HCEC 1CT (cell line): Measurements from ENCODE around the gene CHAF1A.

Source experiments
- DNase-seq: peaks from one replicate; pipeline ENCODE4 v3.0.0-alpha.2; 2017

The CHAF1A gene, protein sequence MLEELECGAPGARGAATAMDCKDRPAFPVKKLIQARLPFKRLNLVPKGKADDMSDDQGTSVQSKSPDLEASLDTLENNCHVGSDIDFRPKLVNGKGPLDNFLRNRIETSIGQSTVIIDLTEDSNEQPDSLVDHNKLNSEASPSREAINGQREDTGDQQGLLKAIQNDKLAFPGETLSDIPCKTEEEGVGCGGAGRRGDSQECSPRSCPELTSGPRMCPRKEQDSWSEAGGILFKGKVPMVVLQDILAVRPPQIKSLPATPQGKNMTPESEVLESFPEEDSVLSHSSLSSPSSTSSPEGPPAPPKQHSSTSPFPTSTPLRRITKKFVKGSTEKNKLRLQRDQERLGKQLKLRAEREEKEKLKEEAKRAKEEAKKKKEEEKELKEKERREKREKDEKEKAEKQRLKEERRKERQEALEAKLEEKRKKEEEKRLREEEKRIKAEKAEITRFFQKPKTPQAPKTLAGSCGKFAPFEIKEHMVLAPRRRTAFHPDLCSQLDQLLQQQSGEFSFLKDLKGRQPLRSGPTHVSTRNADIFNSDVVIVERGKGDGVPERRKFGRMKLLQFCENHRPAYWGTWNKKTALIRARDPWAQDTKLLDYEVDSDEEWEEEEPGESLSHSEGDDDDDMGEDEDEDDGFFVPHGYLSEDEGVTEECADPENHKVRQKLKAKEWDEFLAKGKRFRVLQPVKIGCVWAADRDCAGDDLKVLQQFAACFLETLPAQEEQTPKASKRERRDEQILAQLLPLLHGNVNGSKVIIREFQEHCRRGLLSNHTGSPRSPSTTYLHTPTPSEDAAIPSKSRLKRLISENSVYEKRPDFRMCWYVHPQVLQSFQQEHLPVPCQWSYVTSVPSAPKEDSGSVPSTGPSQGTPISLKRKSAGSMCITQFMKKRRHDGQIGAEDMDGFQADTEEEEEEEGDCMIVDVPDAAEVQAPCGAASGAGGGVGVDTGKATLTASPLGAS

DNA sequence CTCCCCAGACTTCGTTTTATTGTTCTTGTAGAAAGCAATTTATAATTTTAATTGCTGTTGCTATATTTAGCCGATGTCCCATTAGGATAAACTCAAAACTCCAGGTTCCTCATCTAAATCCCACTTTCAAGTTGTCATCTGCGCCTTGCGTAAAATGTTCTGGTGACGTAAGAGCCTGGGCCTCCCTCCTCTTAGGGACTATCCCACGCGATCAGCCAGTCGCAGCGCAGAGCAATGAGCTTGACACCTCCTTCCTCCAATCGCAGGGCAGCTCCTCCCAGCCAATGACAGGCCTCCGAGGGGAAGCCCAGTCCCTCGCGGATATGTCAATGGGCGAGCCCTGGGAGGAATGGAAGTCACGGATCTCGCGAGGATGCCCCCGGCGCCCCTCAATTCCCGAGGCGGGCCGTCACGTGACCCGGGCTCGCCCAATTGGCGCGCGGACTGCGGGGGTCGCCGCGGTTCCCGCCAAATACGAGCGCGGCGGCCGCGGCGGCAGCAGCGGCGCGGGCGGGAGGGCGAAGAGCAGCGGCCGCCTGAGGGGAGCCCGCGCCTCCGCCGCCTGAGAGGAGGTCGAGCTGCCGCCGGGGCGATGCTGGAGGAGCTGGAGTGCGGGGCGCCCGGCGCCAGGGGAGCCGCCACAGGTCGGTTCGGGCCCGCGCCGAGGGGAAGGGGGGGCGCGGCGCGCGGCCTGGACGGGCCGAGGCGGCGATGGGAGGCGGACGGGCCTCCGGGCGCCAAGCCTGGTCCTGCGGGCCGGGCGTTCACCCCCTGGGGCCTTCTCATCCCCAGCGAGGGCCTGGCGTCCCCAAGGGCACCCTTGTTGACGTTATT lies at the start of gene CHAF1A:
CHAF1A (plus strand) TSS at position 470 of the 834 bp plus-strand sequence; CDS start at position 593, 123 bp downstream.
- peak; percentile 100 for DNase-seq

DNA sequence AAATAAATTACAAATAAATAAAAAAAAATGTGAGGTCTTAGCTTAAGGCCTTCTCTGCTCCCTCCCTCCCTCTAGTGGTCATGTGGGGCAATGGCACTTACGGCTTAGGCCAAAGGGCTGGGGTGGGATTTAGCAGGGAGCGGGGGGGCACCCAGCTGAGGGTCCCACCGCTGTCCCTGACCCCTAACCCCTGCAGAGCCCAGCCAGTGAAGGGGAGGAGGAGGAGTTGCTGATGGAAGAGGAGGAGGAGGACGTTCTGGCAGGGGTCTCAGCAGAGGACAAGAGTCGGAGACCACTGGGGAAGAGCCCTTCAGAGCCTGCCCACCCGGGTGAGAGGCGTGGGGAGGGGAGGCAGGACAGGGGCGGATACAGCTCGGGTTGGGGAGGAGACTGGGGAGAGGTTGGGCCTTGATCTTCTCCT lies 49.7 kb upstream of the CHAF1A start:
- DNase-seq = peak; percentile 38

DNA sequence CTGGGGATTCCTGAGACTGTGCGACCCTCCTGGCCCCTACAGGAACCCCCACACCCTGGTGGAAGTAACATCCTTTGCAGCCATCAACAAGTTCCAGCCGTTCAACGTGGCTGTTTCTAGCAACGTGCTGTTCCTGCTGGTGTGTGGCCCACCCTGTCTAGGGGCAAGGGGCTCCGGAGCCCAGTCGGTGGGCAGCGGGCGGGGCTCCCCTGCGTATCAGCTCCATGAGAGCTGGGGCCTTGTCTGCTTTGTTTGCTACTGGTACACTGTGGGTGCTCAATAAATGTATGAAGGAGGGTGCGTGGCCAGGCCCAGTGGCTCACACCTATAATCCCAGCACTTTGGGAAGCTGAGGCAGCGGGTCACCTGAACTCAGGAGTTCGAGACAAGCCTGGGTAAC lies 48.2 kb upstream of the CHAF1A start:
- no peak for DNase-seq

DNA sequence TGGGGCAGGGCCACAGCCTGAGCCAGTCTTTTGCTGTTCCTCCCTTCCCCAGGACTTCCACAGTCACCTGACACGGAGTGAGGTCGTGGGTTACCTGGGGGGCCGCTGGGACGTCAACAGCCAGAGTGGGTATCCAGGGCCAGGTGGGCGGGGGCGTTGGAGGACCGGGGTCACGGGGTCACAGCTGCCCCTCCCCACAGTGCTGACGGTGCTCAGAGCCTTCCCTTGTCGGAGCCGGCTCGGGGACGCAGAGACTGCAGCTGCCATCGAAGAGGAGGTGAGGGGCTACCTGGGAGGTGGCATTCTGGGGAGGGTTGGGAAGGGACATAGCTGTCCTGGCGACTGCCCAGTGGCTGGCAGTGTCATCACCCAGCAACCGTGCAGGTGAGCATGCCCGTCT lies 47.5 kb upstream of the CHAF1A start:
- no peak for DNase-seq

DNA sequence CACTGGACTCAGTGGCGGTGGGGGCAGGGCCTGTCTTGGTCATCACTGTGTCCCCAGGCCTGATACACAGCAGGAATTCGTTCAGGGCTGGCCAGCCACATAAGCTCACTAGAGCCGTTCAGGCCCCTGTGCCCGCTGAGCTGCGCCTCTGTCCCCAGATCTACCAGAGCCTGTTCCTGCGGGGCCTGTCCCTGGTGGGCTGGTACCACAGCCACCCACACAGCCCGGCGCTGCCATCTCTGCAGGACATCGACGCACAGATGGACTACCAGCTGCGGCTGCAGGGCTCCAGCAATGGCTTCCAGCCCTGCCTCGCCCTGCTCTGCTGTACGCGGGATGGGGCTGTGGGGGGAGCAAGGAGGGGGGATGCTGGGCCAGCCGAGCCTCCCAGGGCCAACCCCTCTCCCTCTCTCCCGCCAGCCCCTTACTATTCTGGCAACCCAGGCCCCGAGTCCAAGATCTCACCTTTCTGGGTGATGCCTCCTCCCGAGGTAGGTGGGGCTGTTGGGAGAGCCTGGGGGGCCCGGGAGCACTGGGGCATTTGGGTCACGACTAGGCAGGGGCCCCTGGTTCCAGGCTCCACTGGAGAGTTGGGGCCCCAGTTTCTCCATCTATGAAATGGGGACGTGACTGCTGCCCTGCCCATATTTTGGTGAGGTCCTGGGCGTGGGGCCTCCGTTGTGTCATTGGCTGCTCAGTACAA lies 45.2 kb upstream of the CHAF1A start:
- no peak for DNase-seq

DNA sequence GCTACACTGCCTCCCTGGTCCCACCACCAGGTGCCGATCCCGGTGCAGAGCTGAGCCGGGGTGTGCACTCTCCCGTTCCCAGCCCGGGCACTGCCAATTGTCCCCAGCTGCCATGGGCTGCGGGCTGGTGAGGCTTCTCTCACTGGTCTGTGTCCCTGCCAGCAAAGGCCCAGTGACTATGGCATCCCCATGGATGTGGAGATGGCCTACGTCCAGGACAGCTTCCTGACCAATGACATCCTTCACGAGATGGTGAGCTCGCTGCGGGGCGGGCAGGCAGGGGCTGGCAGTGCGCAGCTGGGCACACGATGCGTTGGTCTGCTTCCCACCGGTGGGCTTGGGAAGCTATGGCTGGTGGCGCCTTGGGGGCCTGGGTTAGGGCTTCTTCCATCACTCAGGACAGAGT lies 44.5 kb upstream of the CHAF1A start:
- no peak for DNase-seq

DNA sequence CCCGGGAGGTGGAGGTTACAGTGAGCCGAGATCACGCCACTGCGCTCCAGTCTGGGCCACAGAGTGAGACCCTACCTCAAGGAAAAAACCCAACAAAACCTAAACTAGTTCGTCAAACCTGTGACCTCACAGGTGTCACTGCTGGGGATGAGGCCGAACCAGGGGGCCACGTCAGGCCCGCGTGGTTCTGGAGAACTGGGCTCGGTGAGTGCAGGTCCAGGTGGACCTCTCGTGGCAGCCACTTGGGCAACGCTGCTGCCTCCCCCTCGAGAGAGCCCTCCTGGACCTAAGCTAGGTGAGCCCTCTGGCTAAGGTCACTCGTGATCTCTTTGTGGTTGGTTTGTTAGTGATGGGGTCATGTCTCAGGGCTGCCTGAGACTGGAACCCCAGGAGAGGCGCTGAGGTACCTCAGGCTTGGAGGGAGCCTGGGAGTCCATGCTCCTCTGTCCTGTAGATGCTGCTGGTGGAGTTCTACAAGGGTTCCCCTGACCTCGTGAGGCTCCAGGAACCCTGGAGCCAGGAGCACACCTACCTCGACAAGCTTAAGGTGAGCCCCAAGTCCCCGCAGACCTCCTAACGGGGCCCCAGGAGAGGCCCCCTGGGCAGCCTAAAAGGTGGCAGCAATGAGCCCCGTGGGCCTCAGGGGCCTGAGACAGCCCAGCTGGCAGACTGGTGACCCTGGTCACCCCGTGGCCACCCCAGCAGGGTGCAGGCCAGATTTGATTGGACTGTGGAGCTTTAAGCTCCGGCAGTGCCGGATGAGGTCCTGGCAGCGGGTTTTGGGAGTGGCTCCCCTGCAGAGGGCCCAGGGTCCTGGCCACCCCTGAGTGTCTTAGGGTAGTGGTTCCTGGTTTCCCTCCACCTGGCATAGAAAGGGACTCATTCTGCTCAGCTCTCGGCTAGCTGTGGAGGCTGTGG lies 43.5 kb upstream of the CHAF1A start:
- no peak for DNase-seq

DNA sequence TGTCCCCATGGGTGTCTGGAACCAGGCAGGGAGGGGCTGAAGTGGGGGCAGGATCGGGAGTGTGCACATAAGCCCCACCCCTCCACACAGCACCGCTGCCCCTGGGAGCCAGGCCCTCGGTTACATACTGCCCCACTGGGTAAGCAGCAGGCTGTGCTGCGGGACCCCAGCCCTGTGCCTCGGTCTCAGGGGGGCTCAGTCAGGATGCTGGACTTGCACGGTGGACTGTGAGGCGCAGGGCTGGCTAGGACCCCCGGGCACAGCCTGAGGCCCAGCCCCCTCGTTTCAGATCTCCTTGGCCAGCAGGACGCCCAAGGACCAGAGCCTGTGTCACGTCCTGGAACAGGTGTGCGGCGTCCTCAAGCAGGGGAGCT lies 42.8 kb upstream of the CHAF1A start:
- DNase-seq = no peak

DNA sequence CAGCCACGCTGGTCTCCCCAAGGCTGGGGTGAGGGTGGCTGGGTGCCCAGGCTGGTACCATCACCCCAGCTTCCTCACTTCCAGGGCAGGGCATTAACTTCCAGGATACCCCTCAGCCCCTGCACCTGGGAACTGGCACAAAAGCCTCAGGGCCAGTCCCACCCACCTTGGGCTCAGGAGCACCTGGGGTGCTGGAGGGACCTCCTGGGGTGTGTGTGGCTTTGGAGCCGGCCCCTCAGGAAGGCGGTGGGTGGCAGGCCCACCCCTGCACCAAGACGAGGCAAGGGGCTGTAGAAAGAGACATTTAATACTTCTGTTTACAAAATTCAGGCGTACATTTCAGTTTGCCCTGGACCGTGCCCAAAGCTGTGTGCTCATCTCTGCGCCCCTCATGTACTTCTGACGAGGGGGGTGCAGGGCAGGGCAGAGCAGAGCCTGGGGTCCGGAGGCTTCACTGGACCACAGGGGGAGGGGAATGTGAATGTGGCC lies 42.3 kb upstream of the CHAF1A start:
- no peak for DNase-seq

DNA sequence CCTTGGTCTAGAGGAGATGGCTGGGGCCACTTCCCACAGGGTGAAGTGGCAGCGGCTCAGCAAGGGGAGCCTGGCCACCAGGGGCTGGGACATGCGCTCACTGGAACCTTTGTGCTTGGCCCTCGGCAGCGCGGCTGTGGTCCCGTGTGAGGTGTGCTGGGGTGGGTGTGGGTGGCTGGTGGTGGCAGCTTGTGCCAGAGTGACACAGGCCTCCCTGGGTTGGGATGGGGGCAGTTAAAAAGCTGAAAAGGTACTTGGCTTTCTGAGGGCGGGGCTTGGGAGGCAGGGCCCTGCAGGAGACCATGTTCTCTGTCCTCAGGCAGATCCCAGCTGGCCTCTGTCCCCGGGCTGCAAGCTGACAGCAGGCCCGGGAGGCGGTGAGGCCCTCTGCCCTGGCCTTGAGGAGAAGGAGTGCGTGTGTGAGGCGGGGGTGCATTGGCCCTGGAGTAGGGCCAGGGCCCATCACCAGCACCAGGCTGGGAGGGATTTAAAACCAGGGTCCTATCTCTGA lies 41.7 kb upstream of the CHAF1A start:
- no peak for DNase-seq

DNA sequence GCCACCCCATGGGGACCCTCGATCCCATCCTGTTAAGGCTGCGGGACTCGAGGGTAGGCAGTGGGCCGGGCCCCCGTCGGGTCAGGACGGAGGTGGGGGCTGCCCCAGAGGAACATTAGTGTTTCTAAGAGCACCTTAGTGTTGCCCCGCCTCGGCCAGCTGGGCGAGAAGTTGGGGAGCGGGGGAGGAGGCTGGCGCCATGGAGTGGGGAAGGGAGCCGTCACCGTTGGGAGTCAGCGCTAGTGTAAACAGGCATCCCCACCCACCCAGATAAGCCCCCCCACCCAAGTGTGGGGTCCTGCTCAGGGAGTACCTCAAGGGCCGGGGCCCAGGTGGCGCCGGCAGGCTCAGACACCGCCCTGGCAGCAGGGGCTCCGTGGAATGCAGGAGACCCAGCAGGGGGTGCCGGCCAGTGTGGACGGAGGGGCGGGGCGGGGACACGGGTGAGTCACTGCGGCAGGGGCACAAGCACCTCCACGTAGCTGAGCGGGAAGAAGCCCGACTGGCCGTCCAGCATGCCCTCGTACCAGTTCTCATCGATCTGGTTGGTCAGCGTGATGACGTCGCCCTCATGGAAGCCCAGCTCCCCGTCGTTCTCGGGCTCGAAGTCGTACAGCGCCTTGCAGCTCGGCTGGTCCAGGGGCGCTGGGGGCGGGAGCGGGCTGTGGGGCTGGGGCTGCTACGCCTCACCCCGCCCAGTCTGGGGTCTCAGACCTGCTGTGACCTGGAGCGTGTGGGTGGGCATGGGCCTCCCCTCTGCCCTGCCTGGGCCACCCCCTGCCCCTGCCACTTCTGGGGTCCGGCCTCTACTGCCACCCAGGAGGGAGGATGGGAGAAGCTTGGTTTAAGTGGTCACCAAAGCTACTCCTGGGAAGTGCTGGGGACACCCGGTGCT lies 41.0 kb upstream of the CHAF1A start:
- no peak for DNase-seq

DNA sequence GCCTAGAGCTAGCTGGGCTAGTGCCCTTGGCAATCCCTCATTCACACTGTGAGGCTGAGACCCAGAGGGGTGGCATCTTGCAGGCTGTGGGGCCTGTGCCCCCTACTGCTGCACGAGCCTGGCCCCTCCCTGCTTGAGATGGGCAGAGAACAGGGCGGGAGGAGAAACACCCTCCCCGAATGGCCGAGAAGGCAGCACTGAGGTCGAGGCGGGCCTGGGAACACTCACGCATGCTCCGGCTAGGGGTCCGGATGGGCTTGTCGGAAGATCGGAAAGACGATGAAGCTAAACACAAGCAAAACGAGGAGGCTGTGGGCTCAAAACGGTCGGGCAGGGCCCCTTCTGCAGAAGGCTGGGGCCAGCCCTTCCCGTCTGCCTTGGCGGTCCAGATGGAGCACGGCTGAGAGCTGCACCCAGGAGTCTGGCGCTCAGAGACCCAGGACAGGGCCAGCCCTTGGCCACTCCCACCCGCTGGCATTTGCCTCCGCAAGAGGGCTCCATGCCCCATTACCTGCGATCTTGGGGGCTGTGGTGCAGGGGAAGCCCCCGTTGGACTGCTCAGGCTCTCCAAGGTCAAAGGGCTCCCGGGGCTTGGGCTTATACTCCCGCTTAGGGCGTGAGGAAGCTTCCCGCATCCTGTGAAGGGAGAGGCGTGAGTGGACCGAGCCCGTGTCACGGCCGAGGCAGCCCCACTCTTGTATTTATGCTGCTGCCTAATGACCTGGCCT lies 40.2 kb upstream of the CHAF1A start:
- no peak for DNase-seq

DNA sequence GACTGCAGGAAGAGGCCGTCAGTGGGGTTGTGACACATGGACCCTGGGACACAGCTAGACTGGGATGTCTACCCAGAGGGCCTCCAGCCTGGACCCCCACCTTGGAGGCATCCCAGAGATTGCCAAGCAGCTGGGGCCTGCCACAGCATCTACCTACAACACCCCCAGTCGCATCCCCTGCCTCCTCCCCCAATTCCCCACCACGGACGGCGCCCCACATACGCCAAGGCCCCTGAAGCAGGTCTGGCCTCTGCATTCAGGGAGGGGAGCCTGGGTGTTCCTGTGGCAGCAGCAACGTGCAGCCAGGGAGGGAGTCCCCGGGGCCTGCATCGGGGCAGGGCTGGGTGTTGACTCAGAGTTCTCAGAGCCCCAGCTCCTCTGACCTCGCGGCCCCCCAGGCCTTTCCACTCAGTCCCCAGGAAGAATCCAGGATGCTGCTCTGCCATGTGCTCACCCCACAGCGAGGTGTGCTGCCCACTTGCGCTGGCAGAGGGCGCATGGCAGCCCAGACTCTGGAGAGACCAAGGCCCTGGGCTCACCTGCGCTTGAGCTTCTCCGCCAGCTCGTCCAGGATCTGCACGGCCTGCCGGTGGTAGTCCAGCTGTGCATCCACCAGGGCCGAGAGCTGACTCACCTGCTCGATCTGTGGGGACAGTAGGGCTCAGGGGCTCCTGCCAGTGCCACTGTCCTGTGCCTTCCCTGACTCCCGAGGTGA lies 39.5 kb upstream of the CHAF1A start:
- no peak for DNase-seq

DNA sequence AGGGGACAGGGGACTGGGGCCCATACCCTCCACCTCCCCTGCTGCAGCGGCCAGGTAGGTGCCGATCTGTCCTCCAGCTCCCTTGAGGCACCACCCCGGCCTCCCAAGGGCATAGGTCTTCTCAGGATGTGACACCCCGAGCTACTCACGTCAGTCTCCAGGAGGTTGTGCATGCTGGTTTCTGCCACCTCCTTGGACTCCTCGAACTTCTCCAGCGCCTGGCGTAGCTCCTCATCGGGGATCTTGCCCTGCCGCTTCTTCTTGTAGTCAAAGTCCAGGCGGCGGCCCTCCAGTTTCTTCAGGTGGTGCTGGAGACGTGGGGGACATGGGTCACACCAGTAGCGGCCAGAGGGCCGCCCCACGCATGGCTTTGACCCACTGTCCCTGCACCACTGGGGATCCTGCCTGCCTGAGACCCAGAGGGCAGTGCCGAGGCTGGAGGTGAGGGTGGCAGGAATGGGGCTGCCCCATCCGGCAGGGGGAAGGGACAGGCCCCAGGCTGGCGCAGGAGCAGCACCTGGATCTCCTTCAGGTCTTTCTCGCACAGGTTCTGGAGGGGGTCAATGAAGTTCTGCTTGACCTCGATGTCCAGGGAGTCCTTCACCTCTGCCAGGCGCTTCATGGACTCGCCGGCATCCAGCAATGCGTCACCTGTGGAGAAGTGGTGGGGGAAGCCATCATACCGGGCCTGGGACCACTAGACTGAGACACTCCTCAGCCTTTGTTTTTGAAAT lies 38.7 kb upstream of the CHAF1A start:
- DNase-seq = no peak

DNA sequence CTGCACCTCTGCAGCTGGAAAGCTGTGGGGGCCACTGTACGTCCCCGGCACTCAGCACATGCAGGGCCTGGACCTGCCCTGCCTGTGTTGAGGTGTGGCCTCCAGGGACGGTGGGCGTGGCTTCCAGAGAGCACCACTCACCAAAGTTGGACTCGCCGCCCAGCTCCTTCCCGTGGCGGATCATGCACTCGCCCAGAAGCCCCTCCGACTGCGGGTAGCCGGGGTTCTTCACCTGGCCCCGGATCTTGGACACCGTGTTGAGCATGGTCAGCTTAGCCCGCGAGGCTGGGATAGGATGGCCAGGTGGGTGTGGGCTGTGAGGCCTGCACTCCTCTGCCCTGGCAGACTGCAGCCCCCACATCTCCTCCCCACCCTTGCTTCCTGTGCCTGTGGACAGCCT lies 37.1 kb upstream of the CHAF1A start:
- no peak for DNase-seq

DNA sequence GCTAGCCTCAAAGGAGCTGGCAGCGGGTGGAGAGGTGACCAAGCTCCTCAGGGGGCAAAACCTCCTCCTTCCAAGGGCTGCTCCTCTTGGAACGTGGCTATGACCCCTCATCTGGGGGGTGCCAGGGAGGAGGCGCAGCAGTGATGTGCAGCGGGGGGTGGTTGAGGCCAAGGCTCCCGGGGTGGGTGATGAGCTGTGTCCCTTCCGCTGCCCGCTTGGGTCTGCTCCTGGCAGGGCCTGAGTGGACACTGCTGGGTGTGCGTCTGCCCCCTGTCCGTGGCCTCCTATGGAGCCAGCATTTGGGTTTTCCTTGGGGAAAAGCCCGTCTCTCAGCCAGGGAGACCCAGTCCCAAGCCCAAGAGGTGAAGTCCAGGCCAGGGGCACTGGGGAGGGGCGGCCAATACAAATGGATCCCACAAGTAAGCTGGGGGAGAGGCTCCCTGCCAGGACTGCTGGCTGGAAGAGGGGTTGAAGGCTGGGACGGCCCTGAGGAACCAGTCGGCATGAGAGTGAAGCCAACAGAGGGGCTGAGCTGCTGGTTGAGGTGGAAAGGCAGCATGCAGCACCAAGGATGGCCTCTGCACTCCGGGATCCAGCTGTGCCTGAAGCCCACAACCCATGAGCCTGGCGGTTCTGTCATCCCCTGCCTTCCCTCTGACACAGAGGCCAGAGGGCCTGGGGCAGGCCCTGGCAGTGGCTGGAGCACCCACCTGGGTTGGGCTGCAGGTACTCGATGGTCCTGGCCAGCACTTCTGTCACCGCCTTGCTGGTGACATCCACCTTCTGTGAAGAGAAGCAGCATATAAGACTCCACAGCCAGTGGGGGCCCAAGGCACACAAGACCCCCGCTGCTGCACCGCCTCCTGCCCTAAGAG lies 36.4 kb upstream of the CHAF1A start:
- DNase-seq = no peak
